Caco-2 (cell line): ENCODE data around the gene CASP7. TPM values are rescaled to one million over a fixed set of nuclear protein-coding genes. Genes with fewer than 3 reads are reported as not detected.

Experiments
- BruUV-seq: library from RNA; stranded (reverse); fragments of 400-500 nt; replicated peaks from 2 replicates; lab custom pipeline; 2021; lab: Mats Ljungman, UMichigan
- CTCF ChIA-PET: fragments of 300-600 bp; sonication (Branson Sonifier 250); formaldehyde crosslinking; loops from one replicate; lab custom pipeline; 2022; ENCODE audit warnings: antibody characterized with exemption; lab: Charles Lee
- POLR2A ChIA-PET: fragments of 300-600 bp; sonication (Branson Sonifier 250); formaldehyde crosslinking; loops from one replicate; lab custom pipeline; 2022; ENCODE audit warnings: antibody characterized with exemption; lab: Charles Lee
- DNase-seq, 2 experiments: peaks; one replicate each; pipeline versions ENCODE4 v3.0.0 to v3.0.0-alpha.2; 2020 to 2022
- H3K27me3 ChIP-seq: replicated peaks from 2 replicates; pipeline ENCODE4 v1.6.0; 2011; ENCODE audit warnings: low read length; ENCODE audit not compliant: control insufficient read depth, insufficient read depth
- H3K36me3 ChIP-seq: 2 replicates; pipeline ENCODE4 v1.5.1; 2011; ENCODE audit warnings: low read length; ENCODE audit not compliant: control insufficient read depth, insufficient read depth
- H3K4me1 ChIP-seq: fragments of 250-450 bp; sonication (Bioruptor Pico); 2 replicates; pipeline ENCODE4 v1.5.1; 2020; ENCODE audit warnings: mild to moderate bottlenecking
- H3K4me3 ChIP-seq: 2 replicates; pipeline ENCODE4 v1.5.1; 2011; ENCODE audit warnings: low read depth, mild to moderate bottlenecking, control low read depth, low read length
- H3K9me3 ChIP-seq: fragments of 250-450 bp; sonication (Bioruptor Pico); 2 replicates; pipeline ENCODE4 v1.5.1; 2020; ENCODE audit warnings: mild to moderate bottlenecking, moderate library complexity
- H3K27ac Mint-ChIP-seq: one replicate; pipeline ENCODE4 v1.8.0; 2022; ENCODE audit warnings: mixed read lengths; ENCODE audit not compliant: unreplicated experiment
- H3K27me3 Mint-ChIP-seq: one replicate; pipeline ENCODE4 v1.8.0; 2022; ENCODE audit warnings: mixed read lengths; ENCODE audit not compliant: insufficient read depth, unreplicated experiment
- H3K36me3 Mint-ChIP-seq: one replicate; pipeline ENCODE4 v1.8.0; 2022; ENCODE audit warnings: mild to moderate bottlenecking, mixed read lengths; ENCODE audit not compliant: insufficient read depth, unreplicated experiment
- H3K4me1 Mint-ChIP-seq: one replicate; pipeline ENCODE4 v1.8.0; 2022; ENCODE audit warnings: low read depth, mixed read lengths; ENCODE audit not compliant: unreplicated experiment
- H3K4me3 Mint-ChIP-seq: one replicate; pipeline ENCODE4 v1.8.0; 2022; ENCODE audit warnings: mild to moderate bottlenecking, moderate library complexity, mixed read lengths; ENCODE audit not compliant: unreplicated experiment
- H3K9me3 Mint-ChIP-seq: one replicate; pipeline ENCODE4 v1.8.0; 2022; ENCODE audit warnings: mixed read lengths; ENCODE audit not compliant: unreplicated experiment
- intact Hi-C: fragments of 100-400 bp; cut with micrococcal nuclease; formaldehyde crosslinking; loops from one replicate; pipeline ENCODE4 v1.10.0; 2022; ENCODE audit not compliant: unreplicated experiment
- total RNA-seq: library from RNA; stranded (reverse); gene quantifications from 2 replicates; pipeline ENCODE4 v1.2.3, GENCODE V29; 2022
- TF ChIP-seq, protein P1 (sequence below), 2 experiments: fragments of 200-600 bp in 1 of 2; IDR thresholded peaks; 1 replicate in 1 of 2; 2 replicates in 1 of 2; pipeline versions ENCODE4 v1.5.1 to v1.8.0; 2011 to 2022; ENCODE audit warnings: antibody characterized with exemption in 1 of 2, control low read depth in 1 of 2, inconsistent platforms in 1 of 2, low read depth in 1 of 2, low read length in 1 of 2, mild to moderate bottlenecking in 1 of 2, moderate library complexity in 1 of 2; ENCODE audit not compliant: insufficient read depth in 1 of 2, severe bottlenecking in 1 of 2, unreplicated experiment in 1 of 2

Gene CASP7
- total RNA-seq, 1 experiment from 2014 or later: 23.9 TPM

DNA sequence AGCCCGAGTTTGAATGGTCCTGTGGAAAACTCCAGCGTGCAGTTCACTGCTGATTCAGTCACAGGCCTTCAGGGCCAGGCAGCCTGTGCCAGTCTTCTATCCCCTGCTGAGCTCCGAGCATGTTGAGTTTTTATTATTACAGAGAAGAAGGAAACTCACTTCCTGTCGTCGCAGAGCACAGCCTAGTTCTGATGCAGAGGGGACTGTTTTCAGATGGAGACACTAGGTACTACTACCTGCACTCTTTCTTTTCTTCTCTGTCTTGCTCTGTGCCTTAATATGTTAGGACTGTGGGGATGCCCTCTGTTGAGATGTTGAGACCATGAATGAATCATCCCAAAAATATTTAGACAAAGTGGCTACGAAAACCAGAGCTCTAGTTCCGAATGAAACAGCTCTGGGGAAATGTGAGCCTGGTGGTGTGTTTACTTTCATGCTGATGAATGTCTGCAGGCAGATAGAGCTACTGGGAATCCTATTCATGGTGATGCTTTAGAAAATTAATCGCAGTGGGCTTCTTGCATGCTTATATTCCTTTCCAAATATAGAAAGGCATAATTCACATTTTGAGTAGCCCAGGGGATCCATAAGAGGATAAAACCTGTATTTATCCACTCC, 29.6 kb downstream of the CASP7 start:
- Mint-ChIP-seq H3K4me3 (no peak overlapping the region), H3K27me3 (no peaks in the 10 kb centered on the region), H3K4me1 (no peaks in the 10 kb centered on the region), H3K9me3 (no peaks in the 10 kb centered on the region), H3K27ac (no peak overlapping the region), H3K36me3 (no peaks in the 10 kb centered on the region)
- H3K27me3 ChIP-seq: no peaks in the 10 kb centered on the region
- intact Hi-C loops: loop anchor here (5.0 kb wide), 1 partner anchor 143 kb away; the partner anchor contains the start of genes DCLRE1A and NHLRC2
- CTCF ChIA-PET: no interaction called here
- H3K4me1 ChIP-seq: no peaks in the 10 kb centered on the region
- no TSS peak for BruUV-seq
- H3K9me3 ChIP-seq: no peaks in the 10 kb centered on the region
- TF ChIP-seq, protein P1, sequence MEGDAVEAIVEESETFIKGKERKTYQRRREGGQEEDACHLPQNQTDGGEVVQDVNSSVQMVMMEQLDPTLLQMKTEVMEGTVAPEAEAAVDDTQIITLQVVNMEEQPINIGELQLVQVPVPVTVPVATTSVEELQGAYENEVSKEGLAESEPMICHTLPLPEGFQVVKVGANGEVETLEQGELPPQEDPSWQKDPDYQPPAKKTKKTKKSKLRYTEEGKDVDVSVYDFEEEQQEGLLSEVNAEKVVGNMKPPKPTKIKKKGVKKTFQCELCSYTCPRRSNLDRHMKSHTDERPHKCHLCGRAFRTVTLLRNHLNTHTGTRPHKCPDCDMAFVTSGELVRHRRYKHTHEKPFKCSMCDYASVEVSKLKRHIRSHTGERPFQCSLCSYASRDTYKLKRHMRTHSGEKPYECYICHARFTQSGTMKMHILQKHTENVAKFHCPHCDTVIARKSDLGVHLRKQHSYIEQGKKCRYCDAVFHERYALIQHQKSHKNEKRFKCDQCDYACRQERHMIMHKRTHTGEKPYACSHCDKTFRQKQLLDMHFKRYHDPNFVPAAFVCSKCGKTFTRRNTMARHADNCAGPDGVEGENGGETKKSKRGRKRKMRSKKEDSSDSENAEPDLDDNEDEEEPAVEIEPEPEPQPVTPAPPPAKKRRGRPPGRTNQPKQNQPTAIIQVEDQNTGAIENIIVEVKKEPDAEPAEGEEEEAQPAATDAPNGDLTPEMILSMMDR (IDR thresholded peaks at IDR 0.05; ENCODE audit: insufficient read depth in 1 of 2, low read depth in 1 of 2, low read length in 1 of 2, severe bottlenecking in 1 of 2, unreplicated experiment in 1 of 2): no peak
- H3K36me3 ChIP-seq: no peaks in the 10 kb centered on the region
- DNase-seq: no peak
- no peak overlapping the region for H3K4me3 ChIP-seq
- POLR2A ChIA-PET: no interaction called here

DNA sequence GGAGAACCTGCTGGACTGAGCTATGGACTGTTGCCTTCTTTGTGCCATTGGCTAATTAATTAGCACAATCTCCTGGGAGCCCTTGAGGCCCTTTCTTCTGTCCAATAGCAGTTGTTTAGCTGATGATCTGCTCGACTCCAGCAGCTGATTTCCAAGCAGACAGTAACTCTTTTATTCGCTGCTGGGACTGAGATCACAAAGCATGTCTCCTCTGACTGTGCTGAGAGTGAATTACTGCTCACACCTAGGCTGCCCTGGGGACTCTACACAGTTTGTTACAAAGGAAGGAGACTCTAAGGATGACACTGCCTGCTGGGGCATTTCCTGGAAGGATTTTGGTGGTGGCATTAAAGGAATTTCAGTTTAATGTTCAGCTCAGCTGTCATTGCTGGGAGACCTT, 31.4 kb downstream of the CASP7 start:
- no peaks in the 10 kb centered on the region for H3K27me3 ChIP-seq
- H3K4me1 ChIP-seq: no peaks in the 10 kb centered on the region
- POLR2A ChIA-PET: no interaction called here
- intact Hi-C loops: no loop called here
- Mint-ChIP-seq H3K4me3 (no peak overlapping the region), H3K27ac (no peak overlapping the region), H3K9me3 (no peaks in the 10 kb centered on the region), H3K27me3 (no peaks in the 10 kb centered on the region), H3K4me1 (no peaks in the 10 kb centered on the region), H3K36me3 (peaks cover 6% of the 10 kb centered on the region)
- no peak overlapping the region for H3K4me3 ChIP-seq
- TF ChIP-seq, protein P1 (IDR thresholded peaks at IDR 0.05; ENCODE audit: insufficient read depth in 1 of 2, low read depth in 1 of 2, low read length in 1 of 2, severe bottlenecking in 1 of 2, unreplicated experiment in 1 of 2): no peak
- no peak for DNase-seq
- CTCF ChIA-PET: interaction anchor here (0.9 kb wide), 1 partner anchor 32 kb away, joined by 3 read pairs; no protein-coding TSS in a partner anchor
- no peaks in the 10 kb centered on the region for H3K9me3 ChIP-seq
- no TSS peak for BruUV-seq
- H3K36me3 ChIP-seq: no peaks in the 10 kb centered on the region

DNA sequence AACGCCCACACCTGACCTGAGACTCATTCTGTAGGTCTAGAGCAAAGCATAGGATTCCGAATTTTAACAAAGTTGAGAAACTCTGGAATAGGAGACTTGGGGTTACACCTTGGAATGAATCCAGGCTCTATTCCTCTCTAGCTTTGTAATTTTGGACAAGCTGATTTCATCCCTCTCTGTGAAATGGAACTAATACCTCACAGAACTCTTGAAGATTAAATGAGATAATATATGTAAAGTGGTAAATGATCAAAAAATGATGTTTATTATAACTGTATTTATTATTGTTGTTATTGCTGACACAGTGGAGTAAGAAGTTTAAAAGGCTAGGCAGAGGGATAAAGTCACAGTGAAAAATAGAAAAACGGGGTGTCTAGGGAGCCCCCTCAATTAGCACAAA, 32.3 kb downstream of the CASP7 start:
- intact Hi-C loops: no loop called here
- H3K4me3 Mint-ChIP-seq: no peak overlapping the region
- DNase-seq: no peak
- H3K36me3 Mint-ChIP-seq: peaks cover 6% of the 10 kb centered on the region
- Histone ChIP-seq H3K9me3 (no peaks in the 10 kb centered on the region), H3K27me3 (no peaks in the 10 kb centered on the region), H3K36me3 (no peaks in the 10 kb centered on the region), H3K4me1 (no peaks in the 10 kb centered on the region), H3K4me3 (no peak overlapping the region)
- ChIA-PET POLR2A (no interaction called here), CTCF (no interaction called here)
- H3K9me3 Mint-ChIP-seq: no peaks in the 10 kb centered on the region
- H3K27ac Mint-ChIP-seq: no peak overlapping the region
- no peaks in the 10 kb centered on the region for H3K27me3 Mint-ChIP-seq
- TF ChIP-seq, protein P1 (IDR thresholded peaks at IDR 0.05; ENCODE audit: insufficient read depth in 1 of 2, low read depth in 1 of 2, low read length in 1 of 2, severe bottlenecking in 1 of 2, unreplicated experiment in 1 of 2): no peak
- no TSS peak for BruUV-seq
- no peaks in the 10 kb centered on the region for H3K4me1 Mint-ChIP-seq
